Spinal cord (tissue), 10 donors: ENCODE measurements around the gene DCLK1. TPM values are rescaled to one million over a fixed set of nuclear protein-coding genes. Genes with fewer than 3 reads are reported as not detected.

Source experiments
- DNase-seq, 6 donors: peaks; one replicate each; pipeline versions ENCODE4 v3.0.0 to v3.0.0-alpha.2; 2013 to 2015; ENCODE audit warnings: low spot score in 6 of 6, low read depth in 4 of 6
- H3K27ac ChIP-seq: one replicate; pipeline ENCODE4 v1.5.1; 2013; ENCODE audit warnings: low read depth, low read length, control low read depth
- H3K27me3 ChIP-seq: one replicate; pipeline ENCODE4 v1.6.1; 2013; ENCODE audit warnings: low read length; ENCODE audit not compliant: control insufficient read depth, insufficient read depth
- H3K36me3 ChIP-seq: one replicate; pipeline ENCODE4 v1.6.1; 2013; ENCODE audit warnings: low read length; ENCODE audit not compliant: control insufficient read depth, insufficient read depth
- H3K4me1 ChIP-seq: one replicate; pipeline ENCODE4 v1.6.1; 2013; ENCODE audit warnings: low read length; ENCODE audit not compliant: control insufficient read depth, insufficient read depth
- H3K4me3 ChIP-seq: one replicate; pipeline ENCODE4 v1.5.1; 2013; ENCODE audit warnings: low read depth, low read length, control low read depth
- H3K9me3 ChIP-seq: one replicate; pipeline ENCODE4 v1.6.1; 2013; ENCODE audit warnings: low read length; ENCODE audit not compliant: control insufficient read depth, insufficient read depth
- WGBS: methylation state at CpG from one replicate; pipeline ENCODE4 v1.1.5; 2013; ENCODE audit warnings: missing lambda C conversion rate; ENCODE audit not compliant: insufficient coverage; 5-methylcytosine and 5-hydroxymethylcytosine counted together
- polyA plus RNA-seq, 2 donors: library from polyadenylated mRNA; unstranded; fragments of 120-200 nt; gene quantifications; one replicate each; pipeline ENCODE4 v1.2.1, GENCODE V29; 2013; ENCODE audit not compliant: insufficient read length in 2 of 2
- total RNA-seq, 2 donors: library from RNA; depleted of rRNA in 1 of 2; stranded (reverse); fragments of 120-200 nt in 1 of 2; fragments of >200 nt in 1 of 2; gene quantifications; one replicate each; pipeline versions ENCODE4 v1.2.3 to v1.2.4, GENCODE V29; 2013 to 2014
- donor health status: healthy.

DCLK1 gene
- total and polyA plus RNA-seq, 4 donors = 112 to 239 (median 143) TPM

DNA sequence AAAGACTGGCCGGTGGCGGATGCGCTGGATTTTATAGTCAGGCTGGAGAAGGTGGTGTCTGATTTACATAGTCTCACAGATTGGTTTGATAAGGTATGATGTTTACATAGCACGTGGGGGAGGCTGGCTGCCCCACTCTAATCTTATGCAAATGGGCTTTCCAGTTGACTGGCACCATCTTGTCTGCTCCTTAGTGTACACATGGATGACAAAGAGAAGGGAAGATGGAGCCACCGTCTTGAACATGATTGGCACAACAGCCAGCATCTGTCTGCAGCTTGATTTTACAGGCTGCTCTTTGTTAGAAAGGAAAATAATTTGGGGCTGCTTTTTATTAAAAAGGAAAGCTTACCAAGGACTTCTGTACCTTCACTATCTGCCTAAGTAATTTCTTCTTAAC, 389.5 kb downstream of the DCLK1 start:
- Histone ChIP-seq H3K27me3 (no peaks in the 10 kb centered on the region), H3K36me3 (no peaks in the 10 kb centered on the region), H3K27ac (no peak overlapping the region), H3K4me1 (peaks cover 4% of the 10 kb centered on the region), H3K4me3 (no peak overlapping the region), H3K9me3 (no peaks in the 10 kb centered on the region)
- DNase-seq = no peak
- WGBS = 29% methylated on average over 1 of the region's 5 CpGs

DNA sequence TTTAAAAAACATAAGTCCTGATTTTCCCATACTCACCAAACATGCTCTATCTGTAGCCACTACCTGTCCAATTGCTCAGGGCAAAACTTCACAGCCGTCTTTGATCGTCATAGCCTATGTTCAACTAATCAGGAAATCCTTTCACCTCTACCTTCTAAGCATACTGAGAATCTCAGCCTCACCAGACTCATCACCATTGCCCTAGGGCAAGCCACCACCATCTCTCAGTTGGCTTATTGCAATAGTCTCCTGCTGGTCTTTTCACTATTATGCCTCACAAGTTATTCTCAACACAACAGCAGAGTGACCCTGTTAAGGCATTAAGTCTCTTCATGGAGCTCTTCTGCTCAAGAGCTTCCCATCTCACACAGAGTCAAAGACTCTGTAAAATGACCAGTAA, 394.3 kb downstream of the DCLK1 start:
- no peaks in the 10 kb centered on the region for H3K4me1 ChIP-seq
- H3K4me3 ChIP-seq = no peak overlapping the region
- no peaks in the 10 kb centered on the region for H3K9me3 ChIP-seq
- WGBS = 37% methylated on average over 2 of the region's 2 CpGs
- H3K36me3 ChIP-seq = no peaks in the 10 kb centered on the region
- no peak overlapping the region for H3K27ac ChIP-seq
- no peak for DNase-seq
- no peaks in the 10 kb centered on the region for H3K27me3 ChIP-seq

- peaks cover 5% of the 10 kb centered on the region for H3K4me1 ChIP-seq
- WGBS = 48% methylated on average over 3 of the region's 4 CpGs
Observed at GRCh38 chr13:35733827-35734226, 397.4 kb downstream of the DCLK1 start.

GRCh38 chr13:35732565-35732964, 398.6 kb downstream of the DCLK1 start:
- peak in 1 of 6 donors; percentile 38 for DNase-seq
- WGBS = 100% methylated on average over 2 of the region's 4 CpGs
- peaks cover 5% of the 10 kb centered on the region for H3K4me1 ChIP-seq
- H3K9me3 ChIP-seq = no peaks in the 10 kb centered on the region
- no peaks in the 10 kb centered on the region for H3K27me3 ChIP-seq
- no peak overlapping the region for H3K4me3 ChIP-seq
- H3K27ac ChIP-seq = no peak overlapping the region
- H3K36me3 ChIP-seq = no peaks in the 10 kb centered on the region

More at GRCh38 chr13:35733827-35734226, 397.4 kb downstream of the DCLK1 start:
- H3K9me3 ChIP-seq = no peaks in the 10 kb centered on the region
- H3K4me3 ChIP-seq = no peak overlapping the region
- no peaks in the 10 kb centered on the region for H3K36me3 ChIP-seq
- DNase-seq = no peak
- no peaks in the 10 kb centered on the region for H3K27me3 ChIP-seq
- no peak overlapping the region for H3K27ac ChIP-seq

DNA sequence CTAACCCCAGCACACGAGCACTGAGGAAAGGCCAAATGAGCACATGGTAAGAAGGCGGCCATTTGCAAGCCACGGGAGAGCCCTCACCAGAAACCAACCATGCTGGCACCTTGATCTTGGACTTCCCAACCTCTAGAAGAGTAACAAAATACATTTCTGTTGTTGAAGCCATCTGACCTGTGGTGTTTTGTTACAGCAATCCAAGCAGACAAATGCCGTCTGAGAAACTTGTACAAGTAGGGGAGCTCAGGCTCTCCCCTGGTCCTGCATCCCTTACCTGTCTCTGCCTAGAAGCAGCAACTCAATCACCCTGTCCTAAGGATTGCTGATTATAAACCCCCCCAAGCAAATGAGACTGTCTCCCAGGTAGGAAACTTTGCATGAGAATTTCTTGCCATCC, 399.7 kb downstream of the DCLK1 start:
- H3K27me3 ChIP-seq = no peaks in the 10 kb centered on the region
- no peaks in the 10 kb centered on the region for H3K9me3 ChIP-seq
- no peak overlapping the region for H3K27ac ChIP-seq
- H3K36me3 ChIP-seq = no peaks in the 10 kb centered on the region
- 100% methylated on average over 3 of the region's 4 CpGs for WGBS
- no peak for DNase-seq
- H3K4me1 ChIP-seq = peaks cover 5% of the 10 kb centered on the region
- no peak overlapping the region for H3K4me3 ChIP-seq

DNA sequence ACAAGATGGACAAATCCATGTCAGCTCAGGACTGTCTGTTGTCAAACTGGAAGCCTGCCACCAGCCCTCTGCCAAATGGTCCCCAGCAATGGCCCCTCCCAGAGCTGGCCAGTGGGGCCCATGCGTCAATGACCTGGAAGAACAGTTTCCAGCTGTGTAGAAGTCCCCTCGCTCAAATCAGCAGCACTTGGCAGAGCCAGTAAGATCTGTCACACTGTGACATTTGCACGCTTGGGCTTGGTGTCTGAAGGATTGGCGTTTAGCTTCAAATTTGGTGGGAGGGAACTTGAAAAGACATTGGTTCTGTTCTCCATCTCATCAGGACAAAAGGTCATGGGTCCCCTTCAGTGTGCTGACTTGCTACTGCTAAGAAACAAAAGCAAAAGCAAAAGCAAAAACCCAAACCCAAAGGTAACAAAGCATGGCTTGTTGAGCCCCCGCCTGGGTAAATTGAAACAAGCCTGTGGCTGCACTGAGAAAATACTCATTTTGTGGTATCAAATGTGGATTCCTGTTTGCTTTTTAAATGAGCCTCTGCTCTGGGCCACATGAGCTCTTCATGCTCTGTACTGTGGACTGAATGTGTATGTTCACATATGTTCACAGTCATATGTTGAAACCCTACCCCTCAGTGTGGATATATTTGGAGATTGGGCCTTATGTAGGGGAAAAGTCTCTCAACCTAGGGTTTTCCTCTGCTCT, 401.1 kb downstream of the DCLK1 start:
- no peaks in the 10 kb centered on the region for H3K9me3 ChIP-seq
- no peaks in the 10 kb centered on the region for H3K36me3 ChIP-seq
- no peak overlapping the region for H3K27ac ChIP-seq
- H3K4me3 ChIP-seq = no peak overlapping the region
- H3K4me1 ChIP-seq = peaks cover 5% of the 10 kb centered on the region
- H3K27me3 ChIP-seq = no peaks in the 10 kb centered on the region
- 32% methylated on average over 3 of the region's 5 CpGs for WGBS
- DNase-seq = peak in 1 of 6 donors; percentile 28

DNA sequence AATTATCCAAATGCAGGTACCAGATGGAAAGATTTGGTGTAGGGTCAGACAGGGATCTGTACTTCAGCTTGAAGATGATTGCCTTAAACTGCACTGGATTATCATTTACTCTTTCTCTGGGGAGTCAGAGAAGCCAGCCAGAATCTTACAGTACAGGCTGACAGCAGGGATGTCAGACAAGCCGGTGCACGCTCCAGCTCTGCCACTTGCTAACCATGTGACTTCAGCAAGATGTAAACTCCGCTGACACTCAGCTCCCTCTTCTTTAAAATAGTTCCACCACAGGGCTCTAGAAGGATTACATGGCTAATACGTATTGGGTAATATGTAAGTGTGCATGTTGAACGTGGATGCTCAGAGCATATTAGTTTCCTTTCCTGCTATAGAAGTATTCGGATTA, 403.3 kb downstream of the DCLK1 start:
- no peaks in the 10 kb centered on the region for H3K27me3 ChIP-seq
- H3K4me1 ChIP-seq = peaks cover 5% of the 10 kb centered on the region
- no peaks in the 10 kb centered on the region for H3K36me3 ChIP-seq
- DNase-seq = peak in 2 of 6 donors; percentile 23 to 58
- H3K4me3 ChIP-seq = no peak overlapping the region
- no peaks in the 10 kb centered on the region for H3K9me3 ChIP-seq
- WGBS = 85% methylated on average over 4 of the region's 6 CpGs
- no peak overlapping the region for H3K27ac ChIP-seq

GRCh38 chr13:35724446-35724845, 406.7 kb downstream of the DCLK1 start:
- 31% methylated on average over 4 of the region's 6 CpGs for WGBS
- H3K36me3 ChIP-seq = no peaks in the 10 kb centered on the region
- peak in 2 of 6 donors; percentile 58 to 82 for DNase-seq

DNA sequence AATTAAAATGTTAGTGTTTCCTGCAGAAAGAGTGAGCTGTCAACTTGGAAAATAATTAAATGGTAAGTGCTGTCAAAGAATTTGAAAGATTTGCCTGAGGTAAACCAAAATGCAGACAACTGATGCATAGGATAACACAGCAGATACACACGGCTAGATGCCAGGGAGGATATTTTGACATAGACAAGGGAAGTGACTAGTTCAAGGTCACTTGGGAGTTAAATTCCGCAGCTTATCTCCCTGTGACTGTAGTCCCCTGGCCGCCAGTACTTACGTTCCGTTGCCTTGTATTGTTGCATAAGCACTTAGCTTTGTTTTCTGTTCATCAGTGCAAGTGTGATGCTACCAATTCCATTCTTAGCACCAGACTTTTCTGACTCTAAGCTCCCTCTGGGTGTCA, 407.4 kb downstream of the DCLK1 start:
- Histone ChIP-seq H3K27ac (no peak overlapping the region), H3K27me3 (no peaks in the 10 kb centered on the region), H3K9me3 (no peaks in the 10 kb centered on the region), H3K4me1 (peaks cover 6% of the 10 kb centered on the region), H3K36me3 (no peaks in the 10 kb centered on the region), H3K4me3 (no peak overlapping the region)
- DNase-seq = peak in 1 of 6 donors; percentile 9
- 54% methylated on average over 5 of the region's 5 CpGs for WGBS

More at GRCh38 chr13:35724446-35724845, 406.7 kb downstream of the DCLK1 start:
- Histone ChIP-seq H3K27ac (no peak overlapping the region), H3K27me3 (no peaks in the 10 kb centered on the region), H3K4me1 (peaks cover 6% of the 10 kb centered on the region), H3K4me3 (no peak overlapping the region), H3K9me3 (no peaks in the 10 kb centered on the region)

- Histone ChIP-seq H3K27ac (no peak overlapping the region), H3K27me3 (no peaks in the 10 kb centered on the region), H3K9me3 (no peaks in the 10 kb centered on the region), H3K4me3 (no peak overlapping the region), H3K36me3 (no peaks in the 10 kb centered on the region), H3K4me1 (peaks cover 6% of the 10 kb centered on the region)
- whole genome bisulfite sequencing = 31% methylated on average over 2 of the region's 5 CpGs
- no peak for DNase-seq
Observed at GRCh38 chr13:35723053-35723461, 408.1 kb downstream of the DCLK1 start.
